Liver (tissue), 2 donors: ENCODE data around the gene GATB.

Experiments
- YY1 ChIP-seq: IDR thresholded peaks from 2 replicates; pipeline ENCODE4 v1.6.1; 2016; ENCODE audit warnings: antibody characterized with exemption, mild to moderate bottlenecking
- TF ChIP-seq, protein P1 (sequence below): IDR thresholded peaks from 2 replicates; pipeline ENCODE4 v1.6.1; 2016; ENCODE audit warnings: antibody characterized with exemption
- TF ChIP-seq, protein P2 (sequence below): fragments of 150-350 bp; IDR thresholded peaks from 2 replicates; pipeline ENCODE4 v1.5.1; 2017; ENCODE audit warnings: improper control_type of control experiment, low read depth, low read length; ENCODE audit not compliant: missing input control
- TF ChIP-seq, protein P3 (sequence below): IDR thresholded peaks from 2 replicates; pipeline ENCODE4 v1.6.1; 2016; ENCODE audit warnings: antibody characterized with exemption, mild to moderate bottlenecking
- donor health status: healthy.

DNA sequence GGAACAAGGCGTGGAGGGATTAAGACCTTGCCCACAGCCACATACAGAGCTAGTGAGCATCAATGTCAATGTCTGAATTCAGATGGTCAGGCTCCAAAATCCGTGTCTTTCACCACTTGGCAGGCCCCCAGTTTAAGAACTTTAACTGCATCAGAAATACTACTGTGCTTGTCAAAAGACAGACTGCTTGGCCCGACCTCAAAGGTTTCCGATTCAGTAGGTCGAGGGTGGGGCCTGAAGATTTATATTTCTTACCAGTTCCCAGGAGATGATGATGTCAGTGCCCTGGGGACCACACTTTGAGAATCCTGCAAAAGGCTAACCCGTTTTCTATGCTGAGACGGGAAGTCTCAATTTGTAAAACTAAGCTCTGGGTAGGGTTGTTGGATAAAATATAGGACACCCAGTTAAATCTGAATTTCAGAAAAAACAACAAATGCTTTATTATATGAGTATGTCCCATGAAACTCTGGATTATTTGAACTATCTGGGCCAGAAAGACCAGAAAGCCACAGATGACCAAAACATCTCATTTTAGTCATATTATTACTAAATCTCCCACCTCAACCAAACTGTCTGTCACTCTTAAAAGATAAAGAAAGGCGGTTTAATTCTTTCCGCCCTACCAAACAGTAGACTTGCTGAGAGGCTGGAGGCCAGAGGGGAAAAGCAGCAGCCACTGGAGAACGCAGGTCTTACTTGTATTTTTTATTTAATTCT, 42.7 kb downstream of the GATB start:
- TF ChIP-seq, protein P1, sequence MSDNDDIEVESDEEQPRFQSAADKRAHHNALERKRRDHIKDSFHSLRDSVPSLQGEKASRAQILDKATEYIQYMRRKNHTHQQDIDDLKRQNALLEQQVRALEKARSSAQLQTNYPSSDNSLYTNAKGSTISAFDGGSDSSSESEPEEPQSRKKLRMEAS: no peak
- TF ChIP-seq, protein P2, sequence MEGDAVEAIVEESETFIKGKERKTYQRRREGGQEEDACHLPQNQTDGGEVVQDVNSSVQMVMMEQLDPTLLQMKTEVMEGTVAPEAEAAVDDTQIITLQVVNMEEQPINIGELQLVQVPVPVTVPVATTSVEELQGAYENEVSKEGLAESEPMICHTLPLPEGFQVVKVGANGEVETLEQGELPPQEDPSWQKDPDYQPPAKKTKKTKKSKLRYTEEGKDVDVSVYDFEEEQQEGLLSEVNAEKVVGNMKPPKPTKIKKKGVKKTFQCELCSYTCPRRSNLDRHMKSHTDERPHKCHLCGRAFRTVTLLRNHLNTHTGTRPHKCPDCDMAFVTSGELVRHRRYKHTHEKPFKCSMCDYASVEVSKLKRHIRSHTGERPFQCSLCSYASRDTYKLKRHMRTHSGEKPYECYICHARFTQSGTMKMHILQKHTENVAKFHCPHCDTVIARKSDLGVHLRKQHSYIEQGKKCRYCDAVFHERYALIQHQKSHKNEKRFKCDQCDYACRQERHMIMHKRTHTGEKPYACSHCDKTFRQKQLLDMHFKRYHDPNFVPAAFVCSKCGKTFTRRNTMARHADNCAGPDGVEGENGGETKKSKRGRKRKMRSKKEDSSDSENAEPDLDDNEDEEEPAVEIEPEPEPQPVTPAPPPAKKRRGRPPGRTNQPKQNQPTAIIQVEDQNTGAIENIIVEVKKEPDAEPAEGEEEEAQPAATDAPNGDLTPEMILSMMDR: no peak
- TF ChIP-seq, protein P3, sequence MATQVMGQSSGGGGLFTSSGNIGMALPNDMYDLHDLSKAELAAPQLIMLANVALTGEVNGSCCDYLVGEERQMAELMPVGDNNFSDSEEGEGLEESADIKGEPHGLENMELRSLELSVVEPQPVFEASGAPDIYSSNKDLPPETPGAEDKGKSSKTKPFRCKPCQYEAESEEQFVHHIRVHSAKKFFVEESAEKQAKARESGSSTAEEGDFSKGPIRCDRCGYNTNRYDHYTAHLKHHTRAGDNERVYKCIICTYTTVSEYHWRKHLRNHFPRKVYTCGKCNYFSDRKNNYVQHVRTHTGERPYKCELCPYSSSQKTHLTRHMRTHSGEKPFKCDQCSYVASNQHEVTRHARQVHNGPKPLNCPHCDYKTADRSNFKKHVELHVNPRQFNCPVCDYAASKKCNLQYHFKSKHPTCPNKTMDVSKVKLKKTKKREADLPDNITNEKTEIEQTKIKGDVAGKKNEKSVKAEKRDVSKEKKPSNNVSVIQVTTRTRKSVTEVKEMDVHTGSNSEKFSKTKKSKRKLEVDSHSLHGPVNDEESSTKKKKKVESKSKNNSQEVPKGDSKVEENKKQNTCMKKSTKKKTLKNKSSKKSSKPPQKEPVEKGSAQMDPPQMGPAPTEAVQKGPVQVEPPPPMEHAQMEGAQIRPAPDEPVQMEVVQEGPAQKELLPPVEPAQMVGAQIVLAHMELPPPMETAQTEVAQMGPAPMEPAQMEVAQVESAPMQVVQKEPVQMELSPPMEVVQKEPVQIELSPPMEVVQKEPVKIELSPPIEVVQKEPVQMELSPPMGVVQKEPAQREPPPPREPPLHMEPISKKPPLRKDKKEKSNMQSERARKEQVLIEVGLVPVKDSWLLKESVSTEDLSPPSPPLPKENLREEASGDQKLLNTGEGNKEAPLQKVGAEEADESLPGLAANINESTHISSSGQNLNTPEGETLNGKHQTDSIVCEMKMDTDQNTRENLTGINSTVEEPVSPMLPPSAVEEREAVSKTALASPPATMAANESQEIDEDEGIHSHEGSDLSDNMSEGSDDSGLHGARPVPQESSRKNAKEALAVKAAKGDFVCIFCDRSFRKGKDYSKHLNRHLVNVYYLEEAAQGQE: no peak
- no peak for TF ChIP-seq YY1
